NOMO-1 (cell line): ENCODE results near the gene SH2D1B.

Experiments
- DNase-seq, 2 experiments: peaks; one replicate each; lab custom pipeline; 2025; ENCODE audit not compliant: unreplicated experiment in 2 of 2; lab: John Stamatoyannopoulos, UW

SH2D1B gene

DNA sequence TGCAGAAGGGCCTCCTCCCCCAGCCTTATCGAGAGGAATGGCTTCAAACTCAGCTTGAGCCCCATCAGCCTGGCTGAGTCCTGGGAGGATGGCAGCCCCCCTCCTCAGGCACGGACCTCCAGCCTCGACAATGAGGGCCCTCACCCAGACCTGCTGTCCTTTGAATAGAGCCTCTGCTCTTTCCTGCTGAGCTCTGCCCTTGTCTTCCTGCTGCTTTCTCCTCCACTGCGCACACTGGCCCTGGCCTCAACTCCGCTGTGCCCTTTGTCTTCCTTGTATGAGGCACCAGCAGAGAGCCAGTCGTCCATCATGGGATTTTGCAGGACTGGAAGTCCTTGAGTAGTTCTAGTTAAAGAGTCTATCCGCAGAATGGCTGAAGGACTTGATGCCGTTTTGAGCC lies 28.4 kb downstream of the SH2D1B start:
- DNase-seq, result no peak

DNA sequence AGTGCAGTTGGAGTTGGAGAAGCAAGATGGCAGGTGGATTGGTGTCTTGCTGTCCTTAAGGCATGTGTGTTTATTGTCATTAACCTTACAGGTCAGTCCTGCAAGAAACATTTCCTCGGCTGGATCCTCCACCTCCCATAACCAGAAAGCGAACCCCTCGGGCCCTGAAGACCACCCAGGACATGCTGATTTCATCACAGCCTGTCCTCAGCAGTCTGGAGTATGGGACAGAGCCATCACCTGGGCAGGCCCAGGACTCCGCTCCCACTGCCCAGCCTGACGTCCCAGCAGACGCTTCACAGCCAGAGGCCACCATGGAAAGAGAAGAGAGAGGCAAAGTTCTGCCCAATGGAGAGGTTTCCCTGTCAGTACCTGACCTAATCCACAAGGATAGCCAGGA lies 28.8 kb downstream of the SH2D1B start:
- no peak for DNase-seq

GRCh38 chr1:162381941-162382750 lies 29.8 kb downstream of the SH2D1B start:
- DNase-seq, result no peak

DNA sequence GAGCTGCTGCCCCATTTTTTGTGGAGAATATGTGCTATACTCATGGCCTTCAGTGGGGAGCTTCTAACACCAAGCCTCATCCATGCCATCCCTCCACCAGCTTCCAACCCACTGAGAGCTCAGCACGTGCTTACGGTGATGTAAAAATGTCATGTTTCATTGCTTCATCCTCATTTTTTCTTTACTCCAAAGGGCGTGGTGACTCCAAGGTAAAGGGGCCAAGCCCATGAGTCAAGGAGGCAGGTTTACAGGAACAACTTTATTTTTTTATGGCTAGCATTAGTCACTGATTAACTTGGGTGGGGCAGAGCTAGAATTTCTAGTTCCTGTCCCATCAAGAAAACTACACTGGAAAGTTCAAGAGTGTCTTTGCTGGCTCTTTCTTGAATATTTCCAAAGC lies 30.6 kb downstream of the SH2D1B start, which contains the start of gene C1orf226:
C1orf226 (plus strand) TSS at position 346 of the 400 bp plus-strand sequence. CDS start 174 bp downstream, outside the sequence.
- no peak for DNase-seq

DNA sequence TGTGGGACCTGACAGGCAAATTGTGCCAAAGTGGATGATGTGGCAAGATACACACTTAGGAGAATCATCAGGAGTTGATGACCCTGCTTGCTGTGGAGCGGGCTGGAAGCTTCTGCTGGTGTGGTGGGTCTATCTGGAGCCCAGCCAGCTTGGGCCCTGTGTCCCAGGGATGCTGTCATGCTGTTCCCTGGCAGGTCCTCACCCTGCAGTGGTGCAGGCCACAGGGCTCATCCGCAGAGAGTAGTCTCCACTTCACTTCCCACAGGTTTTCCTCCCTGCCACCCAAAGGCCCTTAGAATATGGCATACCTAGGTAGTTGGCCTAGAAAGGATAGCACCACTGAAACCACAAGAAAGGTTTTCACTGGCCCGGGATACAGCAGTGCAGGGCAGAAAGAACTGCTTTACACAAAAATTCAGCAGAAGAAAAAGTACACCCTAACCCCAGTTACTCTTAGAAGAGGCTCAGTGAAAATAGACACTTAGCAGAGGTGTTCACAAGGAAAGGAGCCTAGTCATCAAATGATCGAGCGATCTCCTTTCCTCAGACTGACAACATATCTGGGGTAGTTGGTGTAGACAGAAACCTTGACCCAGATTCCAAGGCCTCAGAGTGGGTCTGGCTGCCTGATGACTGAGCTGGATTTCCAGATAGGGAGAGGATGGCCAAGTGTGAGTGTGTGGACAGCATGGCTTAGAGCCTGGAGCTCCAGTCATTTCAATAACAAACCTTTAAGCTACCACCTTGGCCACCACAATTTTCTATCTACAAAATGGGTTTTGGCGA lies 31.7 kb downstream of the SH2D1B start:
- no peak for DNase-seq

GRCh38 chr1:162376691-162377090 lies 35.2 kb downstream of the SH2D1B start, which contains the start of gene SPATA46:
TSS of gene SPATA46 (minus strand) at chr1:162376854. CDS start at chr1:162376790, 64 bp downstream.
- no peak for DNase-seq

GRCh38 chr1:162375463-162375862 lies 36.5 kb downstream of the SH2D1B start:
- DNase-seq, result no peak

DNA sequence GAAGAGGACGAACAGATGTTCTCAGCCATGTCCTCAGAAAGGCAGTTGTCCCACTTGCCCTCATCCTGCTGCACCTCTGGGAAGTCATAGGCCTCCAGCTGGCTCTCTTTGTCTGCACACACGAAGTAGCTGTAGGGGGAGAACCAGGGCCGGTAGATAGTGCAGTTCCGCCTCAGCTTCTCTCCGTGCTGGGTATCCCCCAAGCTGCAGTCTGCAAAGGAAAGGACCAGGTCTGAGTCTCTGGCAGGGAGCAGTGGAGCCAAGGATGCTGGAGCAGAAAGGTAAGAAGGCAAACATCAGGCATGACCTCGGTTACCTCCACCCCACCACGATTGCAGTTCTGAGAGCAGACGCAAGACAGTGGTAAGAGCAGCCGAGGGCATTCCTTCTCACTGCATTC lies 37.5 kb downstream of the SH2D1B start:
- DNase-seq, result no peak

DNA sequence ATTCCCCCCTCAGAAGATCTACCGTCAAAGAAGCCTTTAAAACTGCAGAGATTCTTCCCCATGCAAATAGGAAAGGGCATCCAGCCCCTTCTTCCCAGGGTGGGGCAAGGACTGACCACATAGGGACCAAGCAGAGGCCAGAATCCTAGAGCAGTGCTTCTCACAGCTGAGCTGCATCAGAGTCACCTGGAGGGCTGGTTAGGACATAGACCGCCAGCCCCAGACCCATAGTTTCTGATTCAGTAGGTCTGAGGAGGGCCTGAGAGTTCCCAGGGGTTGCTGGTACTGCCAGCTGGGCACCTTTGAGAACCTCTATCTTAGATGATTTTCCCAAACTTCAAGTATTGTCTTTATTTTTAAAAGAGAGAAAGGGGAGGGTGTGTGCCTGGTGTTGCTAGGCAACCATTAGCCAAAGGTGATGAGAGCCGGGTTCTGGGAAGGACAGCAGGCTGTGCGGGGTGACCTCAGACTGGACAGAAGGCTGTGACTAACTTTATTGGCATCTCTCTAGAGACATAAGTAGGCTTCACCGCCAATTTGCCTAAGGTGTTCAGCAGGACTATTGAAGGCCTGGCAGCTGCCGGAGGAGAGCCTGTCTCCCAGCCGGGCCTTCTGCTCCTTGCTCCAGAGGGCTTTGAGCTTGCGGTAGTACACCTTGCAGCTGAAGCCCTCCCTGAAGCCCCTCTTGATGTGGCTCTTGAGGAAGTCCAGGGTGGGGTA lies 38.2 kb downstream of the SH2D1B start:
- no peak for DNase-seq

GRCh38 chr1:162373072-162373427 lies 38.9 kb downstream of the SH2D1B start:
- no peak for DNase-seq

DNA sequence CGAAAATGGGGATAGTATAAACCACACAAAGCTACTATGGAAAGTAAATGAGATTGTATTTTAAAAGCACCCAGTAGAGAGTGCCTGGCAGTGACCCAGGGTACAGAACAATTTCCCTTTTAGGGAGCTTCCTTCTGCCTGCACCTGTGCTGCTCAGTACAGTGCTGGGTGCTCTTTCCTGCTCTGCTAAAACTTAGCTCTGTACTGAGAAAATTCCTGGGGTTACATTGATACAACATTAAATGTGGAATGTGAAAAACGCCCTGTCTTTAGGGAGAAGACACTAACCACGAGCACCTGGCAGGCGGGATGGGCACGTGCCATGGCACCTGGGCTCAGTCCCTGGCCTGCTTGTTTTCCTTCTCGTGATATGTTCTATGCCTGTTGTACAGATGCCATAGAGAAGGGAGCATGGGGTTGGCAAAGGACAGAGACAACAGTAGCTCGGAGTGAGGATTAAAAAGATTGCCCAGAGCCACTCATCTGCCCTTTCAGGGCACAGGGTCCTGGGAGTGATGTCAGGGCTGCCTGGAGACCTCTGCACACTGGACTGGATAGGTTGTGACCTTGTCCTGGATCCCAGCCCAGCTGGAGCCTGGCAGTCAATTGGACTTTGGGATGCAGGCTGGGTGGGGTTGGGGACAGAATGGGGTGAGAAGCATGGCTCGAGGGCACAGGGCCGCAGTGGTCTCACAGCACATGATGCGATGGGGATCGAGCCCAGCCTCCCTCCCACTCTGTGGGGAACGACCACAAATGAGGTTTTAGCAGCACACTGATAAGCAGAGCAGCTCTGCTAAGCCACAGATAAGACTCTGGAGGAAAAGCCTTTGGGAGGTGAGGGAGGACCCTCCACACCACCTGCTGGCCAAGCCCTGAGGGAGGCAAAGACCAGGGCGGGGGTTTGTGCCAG lies 39.5 kb downstream of the SH2D1B start:
- DNase-seq, result no peak

- DNase-seq, result no peak
These were observed 40.3 kb downstream of the SH2D1B start for GRCh38 chr1:162371611-162372010.

DNA sequence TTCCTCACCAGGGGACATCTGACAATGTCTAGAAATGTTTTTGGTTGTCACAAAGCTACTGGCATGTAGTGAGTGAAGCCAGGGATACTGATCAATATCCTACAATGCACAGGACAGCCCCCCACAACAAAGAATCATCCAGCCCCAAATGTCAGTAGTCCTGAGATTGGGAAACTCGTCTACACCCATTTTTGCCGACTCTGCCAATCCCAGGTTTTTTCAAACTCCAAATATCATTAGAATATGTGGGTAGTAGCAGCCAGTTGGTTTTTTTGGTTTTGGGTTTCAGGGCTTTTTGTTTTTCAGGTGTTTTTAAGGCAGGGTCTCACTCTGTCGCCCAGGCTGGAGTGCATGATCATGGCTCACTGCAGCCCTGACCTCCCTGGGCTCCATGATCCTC lies 41.2 kb downstream of the SH2D1B start:
- no peak for DNase-seq

- no peak for DNase-seq
These were observed 41.8 kb downstream of the SH2D1B start for GRCh38 chr1:162370161-162370560.

GRCh38 chr1:162369571-162369970 lies 42.4 kb downstream of the SH2D1B start:
- no peak for DNase-seq

- no peak for DNase-seq
These were observed 43.5 kb downstream of the SH2D1B start for GRCh38 chr1:162368451-162368850.

- DNase-seq, result no peak
These were observed 44.2 kb downstream of the SH2D1B start for GRCh38 chr1:162367772-162368171.

- no peak for DNase-seq
These were observed 44.9 kb downstream of the SH2D1B start for GRCh38 chr1:162367073-162367472.

DNA sequence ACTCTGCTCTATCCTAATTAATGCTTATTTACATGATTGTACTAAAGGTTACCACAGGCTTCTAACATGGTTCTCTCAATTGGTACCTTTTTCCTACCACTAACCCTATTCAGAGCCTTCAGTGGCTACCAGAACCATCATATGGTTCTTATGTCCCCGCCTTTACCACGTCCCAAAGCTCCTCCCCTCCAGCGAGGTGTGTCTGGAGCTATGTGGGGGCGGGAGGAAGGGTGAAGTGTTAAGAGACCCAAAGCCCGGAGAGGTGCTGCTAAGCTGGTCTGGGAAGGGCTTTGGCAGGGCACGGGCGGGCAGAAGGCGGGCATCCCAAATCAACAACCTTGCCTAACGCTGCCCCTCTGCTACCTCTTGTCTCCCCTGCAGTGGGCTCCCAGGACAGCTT lies 45.3 kb downstream of the SH2D1B start:
- no peak for DNase-seq

- no peak for DNase-seq
These were observed 45.8 kb downstream of the SH2D1B start for GRCh38 chr1:162366149-162366548.
